Endothelial cell of hepatic sinusoid (primary cell): ENCODE data around the gene RTN4RL1.

Experiments used
- in situ Hi-C: cut with HindIII; loops from 2 replicates; pipeline ENCODE4 v1.10.0; 2017; ENCODE audit warnings: low sequenced_read_pairs

The RTN4RL1 gene

GRCh38 chr17:1959871-1960544 lies 65.1 kb downstream of the RTN4RL1 start:
- in situ Hi-C loops: no loop called here

GRCh38 chr17:1958134-1958881 lies 66.8 kb downstream of the RTN4RL1 start:
- in situ Hi-C loops: no loop called here

- in situ Hi-C loops: no loop called here
These were observed 68.1 kb downstream of the RTN4RL1 start for GRCh38 chr17:1957037-1957436.

- in situ Hi-C loops: no loop called here
These were observed 69.0 kb downstream of the RTN4RL1 start for GRCh38 chr17:1956134-1956533.

GRCh38 chr17:1953831-1954230 lies 71.3 kb downstream of the RTN4RL1 start:
- in situ Hi-C loops: no loop called here

- in situ Hi-C loops: no loop called here
These were observed 73.2 kb downstream of the RTN4RL1 start for GRCh38 chr17:1951920-1952319.

- in situ Hi-C loops: no loop called here
These were observed 75.4 kb downstream of the RTN4RL1 start for GRCh38 chr17:1949754-1950153.

GRCh38 chr17:1948517-1948825 lies 76.7 kb downstream of the RTN4RL1 start:
- in situ Hi-C loops: no loop called here

GRCh38 chr17:1947743-1948516 lies 77.2 kb downstream of the RTN4RL1 start:
- in situ Hi-C loops: no loop called here

- in situ Hi-C loops: no loop called here
These were observed 77.8 kb downstream of the RTN4RL1 start for GRCh38 chr17:1947229-1947742.

- in situ Hi-C loops: no loop called here
These were observed 78.9 kb downstream of the RTN4RL1 start for GRCh38 chr17:1946021-1946932.

GRCh38 chr17:1945621-1946020 lies 79.5 kb downstream of the RTN4RL1 start:
- in situ Hi-C loops: no loop called here

GRCh38 chr17:1943436-1943831 lies 81.7 kb downstream of the RTN4RL1 start:
- in situ Hi-C loops: loop anchor here (5.0 kb wide), 1 partner anchor 81 kb away; no protein-coding TSS in a partner anchor

GRCh38 chr17:1942666-1943435 lies 82.3 kb downstream of the RTN4RL1 start:
- in situ Hi-C loops: loop anchor here (5.0 kb wide), 1 partner anchor 81 kb away; no protein-coding TSS in a partner anchor

- in situ Hi-C loops: loop anchor here (5.0 kb wide), 1 partner anchor 80 kb away; no protein-coding TSS in a partner anchor
These were observed 83.1 kb downstream of the RTN4RL1 start for GRCh38 chr17:1942066-1942365.

GRCh38 chr17:1941272-1942065 lies 83.7 kb downstream of the RTN4RL1 start:
- in situ Hi-C loops: loop anchor here (5.0 kb wide), 1 partner anchor 79 kb away; no protein-coding TSS in a partner anchor

GRCh38 chr17:1940810-1941185 lies 84.3 kb downstream of the RTN4RL1 start:
- in situ Hi-C loops: loop anchor here (5.0 kb wide), 1 partner anchor 78 kb away; no protein-coding TSS in a partner anchor

GRCh38 chr17:1939981-1940809 lies 84.9 kb downstream of the RTN4RL1 start:
- in situ Hi-C loops: loop anchor here (5.0 kb wide), 1 partner anchor 78 kb away; no protein-coding TSS in a partner anchor
